Trophoblast cell (in vitro differentiated cells and primary cell): ENCODE data around the gene CAND2.

Source experiments
- DNase-seq, 2 donors: peaks; one replicate each; pipeline ENCODE4 v3.0.0-alpha.2; 2016
- H2AFZ ChIP-seq: 2 replicates; pipeline ENCODE4 v1.6.1; 2013; ENCODE audit warnings: low read length, moderate library complexity, mild to moderate bottlenecking; ENCODE audit not compliant: insufficient read depth, poor library complexity
- H2AK5ac ChIP-seq: 2 replicates; pipeline ENCODE4 v1.6.1; 2013; ENCODE audit warnings: mild to moderate bottlenecking, low read length
- H2BK120ac ChIP-seq: 2 replicates; pipeline ENCODE4 v1.6.1; 2013; ENCODE audit warnings: low read length, mild to moderate bottlenecking, moderate library complexity; ENCODE audit not compliant: insufficient read depth, poor library complexity
- H2BK12ac ChIP-seq: 2 replicates; pipeline ENCODE4 v1.6.1; 2013; ENCODE audit warnings: mild to moderate bottlenecking, low read length, moderate library complexity
- H2BK5ac ChIP-seq: 2 replicates; pipeline ENCODE4 v1.6.1; 2013; ENCODE audit warnings: low read length, low read depth, moderate library complexity, mild to moderate bottlenecking; ENCODE audit not compliant: poor library complexity
- H3K14ac ChIP-seq: 2 replicates; pipeline ENCODE4 v1.6.1; 2013; ENCODE audit warnings: mild to moderate bottlenecking, low read length
- H3K18ac ChIP-seq: 2 replicates; pipeline ENCODE4 v1.6.1; 2013; ENCODE audit warnings: mild to moderate bottlenecking, low read length
- H3K23ac ChIP-seq: 2 replicates; pipeline ENCODE4 v1.6.1; 2013; ENCODE audit warnings: low read length
- H3K27ac ChIP-seq: 2 replicates; pipeline ENCODE4 v1.5.1; 2013; ENCODE audit warnings: low read depth, mild to moderate bottlenecking, inconsistent platforms, low read length, moderate library complexity
- H3K27me3 ChIP-seq: 2 replicates; pipeline ENCODE4 v1.6.1; 2013; ENCODE audit warnings: inconsistent platforms, mild to moderate bottlenecking, low read length, moderate library complexity; ENCODE audit not compliant: insufficient read depth
- H3K36me3 ChIP-seq, 2 experiments: 1 replicate in 1 of 2; 2 replicates in 1 of 2; pipeline ENCODE4 v1.6.1; 2013; ENCODE audit warnings: low read length in 2 of 2, mild to moderate bottlenecking in 2 of 2, moderate library complexity in 1 of 2; ENCODE audit not compliant: insufficient read depth in 2 of 2, control insufficient read depth in 1 of 2
- H3K4ac ChIP-seq: 2 replicates; pipeline ENCODE4 v1.6.1; 2013; ENCODE audit warnings: low read depth, mild to moderate bottlenecking, low read length, moderate library complexity
- H3K4me1 ChIP-seq, 2 experiments: 1 replicate in 1 of 2; 2 replicates in 1 of 2; pipeline ENCODE4 v1.6.1; 2013; ENCODE audit warnings: low read length in 2 of 2, mild to moderate bottlenecking in 2 of 2, moderate library complexity in 1 of 2; ENCODE audit not compliant: insufficient read depth in 2 of 2, control insufficient read depth in 1 of 2
- H3K4me2 ChIP-seq: 2 replicates; pipeline ENCODE4 v1.6.1; 2013; ENCODE audit warnings: inconsistent platforms, mild to moderate bottlenecking, low read length, moderate library complexity
- H3K4me3 ChIP-seq: 2 replicates; pipeline ENCODE4 v1.5.1; 2013; ENCODE audit warnings: mild to moderate bottlenecking, low read depth, low read length, inconsistent platforms
- H3K79me1 ChIP-seq: one replicate; pipeline ENCODE4 v1.6.1; 2013; ENCODE audit warnings: low read length
- H3K79me2 ChIP-seq: 2 replicates; pipeline ENCODE4 v1.6.1; 2013; ENCODE audit warnings: low read length, mild to moderate bottlenecking; ENCODE audit not compliant: control insufficient read depth, insufficient read depth, poor library complexity
- H3K9ac ChIP-seq: 2 replicates; pipeline ENCODE4 v1.6.1; 2013; ENCODE audit warnings: mild to moderate bottlenecking, low read length
- H3K9me3 ChIP-seq: 2 replicates; pipeline ENCODE4 v1.6.1; 2013; ENCODE audit warnings: low read depth, mild to moderate bottlenecking, control low read depth, inconsistent platforms, low read length; ENCODE audit not compliant: insufficient read depth
- H4K12ac ChIP-seq: 2 replicates; pipeline ENCODE4 v1.6.1; 2013; ENCODE audit warnings: low read depth, mild to moderate bottlenecking, low read length, moderate library complexity
- H4K8ac ChIP-seq: 2 replicates; pipeline ENCODE4 v1.6.1; 2013; ENCODE audit warnings: low read depth, mild to moderate bottlenecking, low read length, moderate library complexity
- H4K91ac ChIP-seq: one replicate; pipeline ENCODE4 v1.6.1; 2013; ENCODE audit warnings: low read depth, mild to moderate bottlenecking, low read length, moderate library complexity
- WGBS: extraction: QIAGEN DNeasy Blood & Tissue Kit; methylation state at CpG from one replicate; pipeline ENCODE4 v1.1.7; 2013; ENCODE audit warnings: missing lambda C conversion rate; ENCODE audit not compliant: insufficient read length, insufficient coverage; ENCODE audit errors: extremely low coverage; 5-methylcytosine and 5-hydroxymethylcytosine counted together

CAND2 gene

DNA sequence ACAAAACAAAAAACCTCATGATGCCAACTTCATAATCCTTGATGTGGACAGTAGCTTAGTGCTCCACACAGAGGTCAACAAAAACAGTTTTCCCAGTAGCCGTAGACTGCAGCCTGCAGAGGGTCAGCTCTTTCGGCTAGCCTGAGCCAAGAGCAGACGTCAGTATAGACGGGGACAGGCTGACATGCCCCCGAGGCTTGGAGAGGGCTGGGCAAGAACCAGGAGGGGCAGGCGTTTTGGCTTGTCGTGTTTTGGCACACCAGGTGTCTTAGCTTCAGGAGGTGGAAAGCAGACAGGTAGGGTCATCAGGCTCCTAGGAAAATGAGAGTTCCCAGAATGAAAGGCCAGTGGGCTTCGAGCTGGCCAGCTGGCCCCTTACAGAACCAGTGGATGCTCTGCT lies 21.8 kb downstream of the CAND2 start:
- Histone ChIP-seq H3K9me3 (no peaks in the 10 kb centered on the region), H3K36me3 (no peaks in the 10 kb centered on the region), H3K18ac (no peak overlapping the region), H2BK5ac (no peak overlapping the region), H3K79me2 (no peaks in the 10 kb centered on the region), H3K4me3 (no peak overlapping the region), H3K4ac (no peak overlapping the region), H3K9ac (no peak overlapping the region), H4K12ac (no peak overlapping the region), H3K4me1 (no peaks in the 10 kb centered on the region), H3K4me2 (no peak overlapping the region), H2BK120ac (no peak overlapping the region), H4K91ac (no peak overlapping the region), H3K14ac (no peak overlapping the region), H3K27ac (no peak overlapping the region), H2AFZ (no peak overlapping the region), H4K8ac (no peak overlapping the region), H3K79me1 (no peaks in the 10 kb centered on the region), H2AK5ac (no peak overlapping the region), H3K27me3 (no peaks in the 10 kb centered on the region), H2BK12ac (no peak overlapping the region), H3K23ac (no peak overlapping the region)
- no peak for DNase-seq
- WGBS = no CpG with 5 or more reads among the region's 8 CpGs

DNA sequence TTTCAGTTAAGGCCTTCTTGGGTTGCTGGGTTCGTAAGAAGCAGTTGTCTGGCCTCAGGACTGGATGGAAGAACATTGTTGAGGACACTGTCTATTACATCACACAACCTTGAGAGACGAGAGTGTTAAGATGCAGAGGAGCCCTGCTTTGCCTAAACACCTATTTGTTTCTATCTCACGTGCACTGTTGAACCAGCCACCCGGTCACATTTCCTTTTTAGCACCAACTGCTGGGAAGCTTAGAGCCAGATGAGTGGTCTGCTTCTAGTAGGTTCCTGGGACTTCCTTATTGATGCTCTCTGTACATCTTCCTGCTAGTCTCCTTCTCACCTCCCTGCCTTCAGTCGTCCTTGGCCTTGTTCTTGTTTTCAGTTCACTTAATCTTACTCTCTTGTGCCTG lies 22.3 kb downstream of the CAND2 start:
- no peak for DNase-seq
- H2BK120ac ChIP-seq = no peak overlapping the region
- no peak overlapping the region for H2AK5ac ChIP-seq
- H3K4me3 ChIP-seq = no peak overlapping the region
- no peak overlapping the region for H3K27ac ChIP-seq
- H3K36me3 ChIP-seq = no peaks in the 10 kb centered on the region
- H2BK12ac ChIP-seq = no peak overlapping the region
- no peak overlapping the region for H3K4ac ChIP-seq
- no peak overlapping the region for H4K8ac ChIP-seq
- H3K9ac ChIP-seq = no peak overlapping the region
- H4K12ac ChIP-seq = no peak overlapping the region
- no peaks in the 10 kb centered on the region for H3K79me2 ChIP-seq
- H3K4me2 ChIP-seq = no peak overlapping the region
- H3K14ac ChIP-seq = no peak overlapping the region
- no peak overlapping the region for H2BK5ac ChIP-seq
- no CpG with 5 or more reads among the region's 5 CpGs for WGBS
- no peaks in the 10 kb centered on the region for H3K9me3 ChIP-seq
- no peak overlapping the region for H4K91ac ChIP-seq
- no peaks in the 10 kb centered on the region for H3K4me1 ChIP-seq
- no peaks in the 10 kb centered on the region for H3K79me1 ChIP-seq
- H2AFZ ChIP-seq = no peak overlapping the region
- no peak overlapping the region for H3K18ac ChIP-seq
- H3K23ac ChIP-seq = no peak overlapping the region
- H3K27me3 ChIP-seq = no peaks in the 10 kb centered on the region

- WGBS = no CpG with 5 or more reads among the region's 8 CpGs
Observed at GRCh38 chr3:12822725-12823373, 26.4 kb downstream of the CAND2 start.

GRCh38 chr3:12824299-12824698 lies 27.8 kb downstream of the CAND2 start:
- Histone ChIP-seq H3K9me3 (no peaks in the 10 kb centered on the region), H3K27ac (no peak overlapping the region), H2BK5ac (no peak overlapping the region), H3K9ac (no peak overlapping the region), H3K4me3 (no peak overlapping the region), H4K12ac (no peak overlapping the region), H2BK12ac (no peak overlapping the region), H4K8ac (no peak overlapping the region), H3K4me2 (no peak overlapping the region), H3K79me1 (no peaks in the 10 kb centered on the region), H3K4me1 (no peaks in the 10 kb centered on the region), H3K4ac (no peak overlapping the region), H3K14ac (no peak overlapping the region), H3K79me2 (no peaks in the 10 kb centered on the region), H3K23ac (peak overlapping the region; percentile 90), H4K91ac (no peak overlapping the region), H2BK120ac (no peak overlapping the region), H3K18ac (no peak overlapping the region), H3K36me3 (no peaks in the 10 kb centered on the region), H3K27me3 (no peaks in the 10 kb centered on the region), H2AK5ac (no peak overlapping the region), H2AFZ (no peak overlapping the region)
- no peak for DNase-seq
- no CpG with 5 or more reads among the region's 7 CpGs for WGBS

More at GRCh38 chr3:12822725-12823373, 26.4 kb downstream of the CAND2 start:
- no peak overlapping the region for H3K27ac ChIP-seq
- H2BK120ac ChIP-seq = no peak overlapping the region
- no peaks in the 10 kb centered on the region for H3K9me3 ChIP-seq
- no peak overlapping the region for H3K23ac ChIP-seq
- no peak overlapping the region for H4K8ac ChIP-seq
- H3K18ac ChIP-seq = no peak overlapping the region
- H3K79me1 ChIP-seq = no peaks in the 10 kb centered on the region
- H2AFZ ChIP-seq = no peak overlapping the region
- no peak overlapping the region for H3K14ac ChIP-seq
- no peak overlapping the region for H4K12ac ChIP-seq
- H3K4me3 ChIP-seq = no peak overlapping the region
- H3K4me2 ChIP-seq = no peak overlapping the region
- H2AK5ac ChIP-seq = no peak overlapping the region
- H3K4me1 ChIP-seq = no peaks in the 10 kb centered on the region
- no peak overlapping the region for H3K4ac ChIP-seq
- H3K9ac ChIP-seq = no peak overlapping the region
- no peak overlapping the region for H2BK5ac ChIP-seq
- H3K79me2 ChIP-seq = no peaks in the 10 kb centered on the region
- no peak overlapping the region for H2BK12ac ChIP-seq
- no peaks in the 10 kb centered on the region for H3K27me3 ChIP-seq
- no peaks in the 10 kb centered on the region for H3K36me3 ChIP-seq
- peak in 1 of 2 donors; percentile 64 for DNase-seq
- H4K91ac ChIP-seq = no peak overlapping the region
